D721Med (cell line): ENCODE results near the gene DDX52.

Source experiments
- DNase-seq: peaks from one replicate; pipeline ENCODE4 v3.0.0; 2011; ENCODE audit warnings: low spot score; ENCODE audit not compliant: insufficient read length
- FAIRE-seq: peaks from 2 replicates; lab custom pipeline; 2011; peaks lifted over from hg19 to GRCh38; lab: Jason Lieb, UNC
- TF ChIP-seq, protein P1 (sequence below): IDR thresholded peaks from 2 replicates; pipeline ENCODE4 v1.5.1; 2012; ENCODE audit warnings: mild to moderate bottlenecking, control low read depth; ENCODE audit not compliant: insufficient read depth; ENCODE audit errors: missing control alignments

The DDX52 gene

DNA sequence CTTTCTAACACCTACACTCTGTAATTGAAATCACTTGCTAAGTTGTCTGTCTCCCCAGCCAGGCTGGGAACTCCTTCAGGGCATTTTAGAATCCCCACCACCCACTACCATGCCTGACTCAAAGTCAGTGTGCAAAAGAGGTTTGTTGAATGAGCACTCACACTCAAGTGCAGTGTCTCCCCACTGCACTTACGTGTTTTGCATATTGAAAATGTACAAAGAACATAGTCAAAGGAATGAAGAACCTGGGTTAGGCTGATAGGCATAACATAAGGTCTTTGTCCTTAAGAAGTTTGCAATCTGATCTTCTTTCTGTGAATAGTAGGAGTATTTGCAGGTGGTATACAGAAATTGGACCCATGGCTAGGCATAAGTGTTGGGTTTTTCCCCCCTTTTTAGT, 33.8 kb upstream of the DDX52 start:
- DNase-seq (no peak), FAIRE-seq (no peak)
- TF ChIP-seq, protein P1, sequence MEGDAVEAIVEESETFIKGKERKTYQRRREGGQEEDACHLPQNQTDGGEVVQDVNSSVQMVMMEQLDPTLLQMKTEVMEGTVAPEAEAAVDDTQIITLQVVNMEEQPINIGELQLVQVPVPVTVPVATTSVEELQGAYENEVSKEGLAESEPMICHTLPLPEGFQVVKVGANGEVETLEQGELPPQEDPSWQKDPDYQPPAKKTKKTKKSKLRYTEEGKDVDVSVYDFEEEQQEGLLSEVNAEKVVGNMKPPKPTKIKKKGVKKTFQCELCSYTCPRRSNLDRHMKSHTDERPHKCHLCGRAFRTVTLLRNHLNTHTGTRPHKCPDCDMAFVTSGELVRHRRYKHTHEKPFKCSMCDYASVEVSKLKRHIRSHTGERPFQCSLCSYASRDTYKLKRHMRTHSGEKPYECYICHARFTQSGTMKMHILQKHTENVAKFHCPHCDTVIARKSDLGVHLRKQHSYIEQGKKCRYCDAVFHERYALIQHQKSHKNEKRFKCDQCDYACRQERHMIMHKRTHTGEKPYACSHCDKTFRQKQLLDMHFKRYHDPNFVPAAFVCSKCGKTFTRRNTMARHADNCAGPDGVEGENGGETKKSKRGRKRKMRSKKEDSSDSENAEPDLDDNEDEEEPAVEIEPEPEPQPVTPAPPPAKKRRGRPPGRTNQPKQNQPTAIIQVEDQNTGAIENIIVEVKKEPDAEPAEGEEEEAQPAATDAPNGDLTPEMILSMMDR, result no peak

- TF ChIP-seq, protein P1, result no peak
- no peak for DNase-seq
- FAIRE-seq, result no peak
Observed at GRCh38 chr17:37676115-37676925, 33.1 kb upstream of the DDX52 start.

DNA sequence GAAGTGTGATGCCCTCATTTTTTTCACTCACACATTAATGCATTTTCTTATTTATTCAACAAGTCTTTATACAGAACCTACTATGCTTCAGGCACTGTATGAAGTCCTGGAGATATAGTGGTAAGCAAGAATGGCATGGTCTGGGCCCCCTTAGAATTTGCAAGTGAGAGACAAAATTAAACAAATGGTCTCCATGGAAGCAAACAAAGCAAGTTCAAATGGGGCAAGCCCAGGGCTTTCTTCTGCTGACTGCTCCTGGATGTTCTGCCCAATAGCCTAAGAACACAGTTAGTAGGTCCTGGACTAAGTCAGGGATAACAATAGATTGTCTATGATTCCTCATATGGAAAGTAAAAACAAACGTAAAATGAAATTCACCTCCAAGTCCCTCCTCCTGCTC, 31.3 kb upstream of the DDX52 start:
- TF ChIP-seq, protein P1, result no peak
- DNase-seq (no peak), FAIRE-seq (no peak)

DNA sequence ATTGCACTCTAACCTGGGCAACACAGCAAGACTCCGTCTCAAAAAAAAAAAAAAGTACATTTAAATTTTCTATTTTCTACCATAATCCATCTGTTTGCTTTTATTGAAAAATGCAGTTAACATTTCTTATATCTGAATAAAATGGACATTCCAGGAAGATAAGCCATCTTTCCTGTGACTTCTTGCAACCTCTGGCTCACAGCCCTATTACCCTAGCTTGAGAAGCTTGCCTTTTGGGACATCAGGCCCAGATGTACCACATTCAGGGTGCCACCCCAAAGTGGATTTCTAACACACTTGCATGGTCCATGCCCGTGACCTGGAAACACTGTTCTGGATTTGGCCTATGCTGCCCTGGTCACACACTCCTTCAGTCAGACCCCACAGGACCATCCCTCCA, 30.1 kb upstream of the DDX52 start:
- FAIRE-seq, result no peak
- TF ChIP-seq, protein P1, result no peak
- DNase-seq, result no peak

DNA sequence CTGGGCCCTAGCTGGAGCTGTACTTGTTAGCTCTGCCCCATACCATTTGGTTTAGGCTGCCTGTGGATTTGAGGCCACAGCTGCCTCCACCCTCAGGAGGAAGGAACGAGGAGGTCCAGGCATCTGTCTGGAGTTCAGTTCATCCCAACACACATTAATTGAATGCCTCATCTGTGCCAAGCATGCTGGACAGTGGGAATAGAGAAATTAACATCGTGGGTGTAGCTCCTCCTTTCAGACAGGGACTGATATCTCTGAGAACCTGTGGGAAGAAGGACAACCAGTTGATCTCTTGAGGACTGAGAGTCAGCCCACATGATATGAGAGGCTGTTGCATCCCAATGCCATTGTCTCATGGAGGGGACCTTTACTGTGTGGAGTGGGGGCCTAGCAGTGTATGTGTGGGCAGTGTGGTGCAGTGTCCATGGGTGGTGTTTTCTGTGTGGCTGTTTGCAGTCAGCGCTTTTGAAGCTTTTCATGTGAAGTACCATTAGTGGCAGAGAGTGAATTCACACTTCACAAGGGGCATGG, 29.4 kb upstream of the DDX52 start:
- DNase-seq (no peak), FAIRE-seq (no peak)
- TF ChIP-seq, protein P1, result no peak

GRCh38 chr17:37671824-37672547, 28.7 kb upstream of the DDX52 start:
- DNase-seq (no peak), FAIRE-seq (no peak)
- TF ChIP-seq, protein P1, result no peak
